H1 (cell line): ENCODE measurements around the gene WFDC8. TPM values are rescaled to one million over a fixed set of nuclear protein-coding genes. Genes with fewer than 3 reads are reported as not detected.

Source experiments
- KDM5A ChIP-seq: fragments of 200-600 bp; IDR thresholded peaks from 2 replicates; pipeline ENCODE4 v1.7.1; 2012; ENCODE audit warnings: mild to moderate bottlenecking, low read length, inconsistent platforms, mixed read lengths
- polyA plus RNA-seq, 7 experiments: library from polyadenylated mRNA; depleted of rRNA in 3 of 7; stranded (reverse) in 5 of 7; unstranded in 2 of 7; fragments of >200 nt in 5 of 7; fragments of 200-250 nt in 2 of 7; gene quantifications; 1 replicate in 5 of 7; 2 replicates in 1 of 7; 4 replicates in 1 of 7; pipeline versions ENCODE4 v1.2.1 to v1.2.3, GENCODE V29; 2011 to 2013; ENCODE audit warnings: missing spikeins in 2 of 7, mixed read lengths in 2 of 7
- total RNA-seq: library from RNA; stranded (reverse); fragmentation: NEBNext Ultra II Directional; extraction: Animal tissue kit (Norgen Biotek cat#: 25700); gene quantifications from 2 replicates; pipeline ENCODE4 v1.2.1, GENCODE V29; 2021

Gene WFDC8
- total and polyA plus RNA-seq, 2 of the 8 experiments (the other 6 are each of a cell fraction or from before 2014, with no cell fraction given): not detected

DNA sequence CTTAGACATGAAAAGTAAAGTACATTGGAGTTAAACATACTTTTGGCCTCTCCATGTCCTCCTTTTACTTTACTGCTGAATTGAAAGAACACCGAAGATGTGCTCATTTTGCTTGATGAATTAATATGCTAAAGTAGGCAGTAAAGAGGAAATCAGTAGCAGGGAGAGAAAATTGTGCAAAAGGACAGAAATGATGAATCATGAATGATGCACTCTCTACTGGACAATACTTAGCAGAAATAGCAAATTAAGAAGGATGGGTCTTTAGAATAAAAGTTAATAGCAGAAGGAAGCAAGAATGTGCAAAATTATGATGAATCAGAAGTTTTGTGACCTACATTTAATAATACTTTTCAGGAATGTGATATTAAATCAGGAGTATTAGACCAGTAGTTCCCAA is 55.3 kb downstream of the WFDC8 start (continued):
- TF ChIP-seq KDM5A: no peak
